Measurements from ENCODE around the gene SMG6. TPM values are rescaled to one million over a fixed set of nuclear protein-coding genes. Genes with fewer than 3 reads are reported as not detected.

The SMG6 gene
- total and polyA plus RNA-seq, 2 of the 8 experiments (the other 6 are each of a cell fraction or from before 2014, with no cell fraction given), result 18.5 to 25.2 TPM

DNA sequence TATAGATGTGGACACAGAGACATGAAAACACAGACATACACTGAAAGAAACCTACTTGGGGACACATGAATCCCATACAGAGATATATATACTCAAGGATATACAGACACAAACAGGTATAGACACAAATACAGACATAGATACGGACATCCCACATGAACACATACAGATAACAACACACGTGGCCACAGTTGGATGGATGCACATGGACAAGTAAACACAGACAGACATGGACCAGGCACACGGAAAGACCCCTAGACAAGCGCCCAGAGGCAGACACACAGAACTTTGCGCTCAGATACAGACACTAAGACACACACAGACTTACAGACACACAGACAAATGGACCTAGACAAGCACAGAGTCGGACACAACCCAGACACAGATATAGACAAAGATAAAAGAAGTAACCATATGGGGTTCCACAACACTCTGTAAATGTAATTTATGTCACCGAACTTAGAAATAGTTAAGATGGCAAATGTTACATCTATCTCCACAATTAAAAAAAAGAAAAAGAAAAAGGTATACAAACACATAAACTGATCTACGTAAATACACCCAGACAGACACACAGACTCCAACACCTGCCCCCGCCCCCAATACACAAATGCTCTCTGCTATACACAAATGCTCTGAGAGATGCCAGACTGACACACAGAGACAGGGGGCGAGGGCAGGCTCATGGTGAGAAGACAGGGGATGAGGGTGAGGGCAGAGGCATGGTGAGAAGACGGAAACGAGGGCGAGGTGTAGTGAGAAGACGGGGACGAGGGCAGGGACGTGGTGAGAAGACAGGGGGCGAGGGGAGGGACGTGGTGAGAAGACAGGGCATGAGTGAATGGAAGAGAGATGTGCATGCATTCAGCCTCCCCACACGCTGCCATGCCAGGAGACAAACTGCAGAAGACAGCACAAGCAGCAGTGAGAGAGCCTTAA, 118.3 kb downstream of the SMG6 start:
- H3K79me1 ChIP-seq (ENCODE audit: low read depth, low read length), result no peaks in the 10 kb centered on the region
- no peak for TF ChIP-seq ASH2L (IDR thresholded peaks at IDR 0.05; ENCODE audit: low read length)
- TF ChIP-seq KDM4A (IDR thresholded peaks at IDR 0.05; ENCODE audit: low read depth, low read length, severe bottlenecking), result no peak
- TF ChIP-seq SIRT6 (IDR thresholded peaks at IDR 0.05; ENCODE audit: low read length), result no peak
- TF ChIP-seq JUN (IDR thresholded peaks at IDR 0.05; ENCODE audit: low read depth, low read length), result no peak
- no peak for TF ChIP-seq CHD1 (IDR thresholded peaks at IDR 0.05; ENCODE audit: low read depth, low read length)
- no peak for TF ChIP-seq EGR1 (IDR thresholded peaks at IDR 0.05; ENCODE audit: borderline replicate concordance, low read depth, low read length)
- no peak for TF ChIP-seq CBX8 (IDR thresholded peaks at IDR 0.05; ENCODE audit: borderline replicate concordance, low read depth, low read length)
- no peak for TF ChIP-seq CHD2 (IDR thresholded peaks at IDR 0.05; ENCODE audit: low read length)
- TF ChIP-seq TCF12 (IDR thresholded peaks at IDR 0.05; ENCODE audit: low read depth, low read length), result no peak
- no peak for TF ChIP-seq TAF1 (IDR thresholded peaks at IDR 0.05; ENCODE audit: low read depth, low read length)
- no peak for TF ChIP-seq SIN3A (conservative IDR thresholded peaks at IDR 0.05 in 1 of 2, IDR thresholded peaks at IDR 0.05 in 1 of 2; ENCODE audit: low read depth in 1 of 2, low read length in 2 of 2)
- no peak for TF ChIP-seq SAP30 (IDR thresholded peaks at IDR 0.05; ENCODE audit: insufficient read depth, insufficient replicate concordance, low read length)

More for the DNA sequence above, 118.3 kb downstream of the SMG6 start:
- no peak overlapping the region for H3K4me3 ChIP-seq (ENCODE audit: extremely low read depth in 1 of 4, insufficient read depth in 2 of 4, low read depth in 3 of 4, low read length in 4 of 4)
- no peak overlapping the region for H4K91ac ChIP-seq (replicated peaks; ENCODE audit: insufficient read length, low read length)
- no peak overlapping the region for H2BK5ac ChIP-seq (ENCODE audit: low read depth, low read length)
- H3K27me3 ChIP-seq (replicated peaks in 1 of 4; ENCODE audit: control insufficient read depth in 3 of 4, extremely low read depth in 1 of 4, insufficient read depth in 3 of 4, low read length in 3 of 4), result no peaks in the 10 kb centered on the region
- no peaks in the 10 kb centered on the region for H3K9me3 ChIP-seq (ENCODE audit: insufficient read depth in 2 of 2, low read depth in 1 of 2, low read length in 1 of 2)
- no peak overlapping the region for H3K4ac ChIP-seq (replicated peaks; ENCODE audit: insufficient read length, low read depth, low read length)
- no peak overlapping the region for H4K5ac ChIP-seq (ENCODE audit: insufficient read length, low read depth, low read length)
- no peak overlapping the region for H2BK20ac ChIP-seq (ENCODE audit: low read length)
- no peak overlapping the region for H2AFZ ChIP-seq (ENCODE audit: low read length)
- no peak overlapping the region for H3K14ac ChIP-seq (ENCODE audit: insufficient read length)
- ChIA-PET POLR2A (ENCODE audit: partially characterized antibody) (no interaction called here), CTCF (ENCODE audit: partially characterized antibody) (interaction anchor here (0.6 to 1.5 kb wide), 3 partner anchors 23 to 120 kb away, joined by 3 to 4 read pairs (median 3); no protein-coding TSS in a partner anchor)
- no peak overlapping the region for H3K18ac ChIP-seq (ENCODE audit: extremely low read depth, low read length)
- H4K20me1 ChIP-seq (replicated peaks in 1 of 2; ENCODE audit: control insufficient read depth in 1 of 2, insufficient read depth in 2 of 2, low read length in 2 of 2), result no peaks in the 10 kb centered on the region
- no peaks in the 10 kb centered on the region; the same call in 1 of the 2 replicates for H3K23me2 ChIP-seq (ENCODE audit: low read depth, low read length)
- DNase-seq (ENCODE audit: low read depth in 1 of 2, low spot score in 2 of 2) (no peak), FAIRE-seq (no peak)
- H3K56ac ChIP-seq (replicated peaks; ENCODE audit: insufficient read length, low read depth, low read length), result no peak overlapping the region
- peaks cover 0 to 7% (median 0%) of the 10 kb centered on the region in 4 experiments; a peak in 1 of 8 replicates for H3K36me3 ChIP-seq (ENCODE audit: control insufficient read depth in 2 of 4, insufficient read depth in 4 of 4, low read length in 3 of 4)
- peaks cover 0 to 3% (median 1%) of the 10 kb centered on the region in 4 experiments; a peak in 3 of 7 replicates for H3K4me1 ChIP-seq (replicated peaks in 1 of 4; ENCODE audit: control insufficient read depth in 3 of 4, insufficient read depth in 4 of 4, low read length in 3 of 4)
- H2BK120ac ChIP-seq (replicated peaks; ENCODE audit: low read depth, low read length), result no peak overlapping the region
- no peak overlapping the region for H2BK15ac ChIP-seq (ENCODE audit: low read length)
- WGBS, 2 experiments (ENCODE audit: extremely low coverage in 1 of 2, insufficient coverage in 1 of 2, insufficient read length in 1 of 2, insufficient replicate concordance in 2 of 2, low coverage in 1 of 2, low lambda C conversion rate in 2 of 2, missing lambda C conversion rate in 1 of 2), result 90 to 100% methylated on average over 4 to 19 of the region's 19 CpGs
- no peaks in the 10 kb centered on the region for H3K79me2 ChIP-seq (ENCODE audit: control insufficient read depth in 1 of 2, insufficient read depth in 2 of 2, low read length in 2 of 2)
- no peak overlapping the region for H3K4me2 ChIP-seq (ENCODE audit: insufficient read depth in 1 of 2, low read depth in 2 of 2, low read length in 2 of 2)
- no peak overlapping the region for H2BK12ac ChIP-seq (ENCODE audit: low read depth, low read length)
- no peak overlapping the region for H3K27ac ChIP-seq (ENCODE audit: low read depth, low read length)
- H3K9ac ChIP-seq (replicated peaks in 1 of 4; ENCODE audit: extremely low read depth in 1 of 4, low read depth in 3 of 4, low read length in 3 of 4), result no peak overlapping the region
- no peak overlapping the region for H4K8ac ChIP-seq (ENCODE audit: extremely low read depth, insufficient read depth, low read length)
- H2AK5ac ChIP-seq (ENCODE audit: low read depth, low read length), result no peak overlapping the region
- no peak overlapping the region for H3K23ac ChIP-seq (ENCODE audit: insufficient read length)
